Endothelial cell of umbilical vein (primary cell): ENCODE results near the gene LIMCH1. TPM values are rescaled to one million over a fixed set of nuclear protein-coding genes. Genes with fewer than 3 reads are reported as not detected.

Experiments
- BruUV-seq: library from RNA; stranded (reverse); fragments of 400-500 nt; replicated peaks from 2 replicates; lab custom pipeline; 2021; lab: Mats Ljungman, UMichigan
- CTCF ChIA-PET: fragments of 300-600, 350-600 bp; sonication (Branson Sonifier 250); formaldehyde crosslinking; loops from one replicate; lab custom pipeline; 2021; ENCODE audit warnings: antibody characterized with exemption, inconsistent platforms; lab: Charles Lee
- POLR2A ChIA-PET: fragments of 300-600, 350-600 bp; sonication (Branson Sonifier 250); formaldehyde crosslinking; loops from one replicate; lab custom pipeline; 2021; ENCODE audit warnings: antibody characterized with exemption, inconsistent platforms; lab: Charles Lee
- DNase-seq: peaks from one replicate; pipeline ENCODE4 v3.0.0-alpha.2; 2011; ENCODE audit warnings: low read depth, low spot score
- FAIRE-seq: peaks from 2 replicates; lab custom pipeline; 2011; peaks lifted over from hg19 to GRCh38; lab: Jason Lieb, UNC
- H2AFZ ChIP-seq: 2 replicates; pipeline ENCODE4 v1.6.0; 2012; ENCODE audit warnings: low read depth, low read length, control low read depth, inconsistent platforms
- H3K27ac ChIP-seq: 2 replicates; pipeline ENCODE4 v1.5.1; 2011; ENCODE audit warnings: low read depth, mild to moderate bottlenecking, control low read depth, low read length, moderate library complexity; ENCODE audit not compliant: insufficient read depth
- H3K27me3 ChIP-seq, 2 experiments: 2 replicates each; pipeline versions ENCODE4 v1.6.0 to v1.6.1; 2011; ENCODE audit warnings: low read length in 2 of 2, mixed read lengths in 1 of 2; ENCODE audit not compliant: control insufficient read depth in 2 of 2, insufficient read depth in 2 of 2
- H3K36me3 ChIP-seq, 2 experiments: 2 replicates in 1 of 2; 3 replicates in 1 of 2; pipeline ENCODE4 v1.5.1; 2011; ENCODE audit warnings: low read length in 2 of 2, mild to moderate bottlenecking in 1 of 2, moderate library complexity in 1 of 2; ENCODE audit not compliant: control insufficient read depth in 2 of 2, insufficient read depth in 2 of 2; ENCODE audit errors: extremely low read depth in 1 of 2
- H3K4me1 ChIP-seq: 3 replicates; pipeline ENCODE4 v1.5.1; 2011; ENCODE audit warnings: mild to moderate bottlenecking, low read length; ENCODE audit not compliant: control insufficient read depth, insufficient read depth; ENCODE audit errors: extremely low read depth
- H3K4me2 ChIP-seq: 2 replicates; pipeline ENCODE4 v1.6.1; 2011; ENCODE audit warnings: low read length, control low read depth, mixed read lengths; ENCODE audit not compliant: insufficient read depth
- H3K4me3 ChIP-seq, 3 experiments: fragments of 200-600 bp in 1 of 3; sonication (generic), shearing (Covaris generic) in 1 of 3; replicated peaks in 1 of 3; 2 replicates each; pipeline ENCODE4 v1.5.1; 2011 to 2016; ENCODE audit warnings: control low read depth in 3 of 3, low read length in 3 of 3, mild to moderate bottlenecking in 2 of 3, inconsistent platforms in 1 of 3, low read depth in 1 of 3, moderate library complexity in 1 of 3; ENCODE audit not compliant: insufficient read depth in 1 of 3
- H3K79me2 ChIP-seq: 2 replicates; pipeline ENCODE4 v1.6.0; 2012; ENCODE audit warnings: low read length, inconsistent platforms; ENCODE audit not compliant: control insufficient read depth, insufficient read depth
- H3K9ac ChIP-seq: replicated peaks from 2 replicates; pipeline ENCODE3; 2011; ENCODE audit warnings: low read length, control low read depth; ENCODE audit not compliant: insufficient read depth; ENCODE audit errors: extremely low read depth
- H3K9me1 ChIP-seq: replicated peaks from 3 replicates; pipeline ENCODE4 v1.6.0; 2011; ENCODE audit warnings: mild to moderate bottlenecking, low read length; ENCODE audit not compliant: control insufficient read depth, insufficient read depth; ENCODE audit errors: extremely low read depth
- H3K9me3 ChIP-seq: replicated peaks from 2 replicates; pipeline ENCODE4 v1.5.1; 2012; ENCODE audit warnings: low read length, inconsistent platforms; ENCODE audit not compliant: control insufficient read depth, insufficient read depth
- H4K20me1 ChIP-seq: replicated peaks from 2 replicates; pipeline ENCODE3; 2011; ENCODE audit warnings: mild to moderate bottlenecking, low read length; ENCODE audit not compliant: control insufficient read depth, insufficient read depth; ENCODE audit errors: extremely low read depth
- CTCF ChIP-seq, 2 donors: IDR thresholded peaks; 1 replicate in 1 of 2; 2 replicates in 1 of 2; pipeline ENCODE4 v1.5.1; 2011; ENCODE audit warnings: low read length in 2 of 2, mild to moderate bottlenecking in 2 of 2, moderate library complexity in 2 of 2, control low read depth in 1 of 2, inconsistent platforms in 1 of 2, low read depth in 1 of 2; ENCODE audit not compliant: insufficient read depth in 1 of 2; ENCODE audit errors: extremely low read depth in 1 of 2
- EZH2 ChIP-seq: IDR thresholded peaks from 2 replicates; pipeline ENCODE4 v1.6.1; 2012; ENCODE audit warnings: borderline replicate concordance, low read depth, mild to moderate bottlenecking, moderate library complexity, low read length, inconsistent platforms; ENCODE audit not compliant: severe bottlenecking
- FOS ChIP-seq: IDR thresholded peaks from 2 replicates; pipeline ENCODE4 v1.6.1; 2011; ENCODE audit warnings: mild to moderate bottlenecking, low read length, moderate library complexity, borderline replicate concordance; ENCODE audit not compliant: insufficient read depth
- GATA2 ChIP-seq: IDR thresholded peaks from 2 replicates; pipeline ENCODE4 v1.7.0; 2011; ENCODE audit warnings: low read depth, mild to moderate bottlenecking, moderate library complexity, mixed read lengths, low read length; ENCODE audit not compliant: insufficient read length, insufficient read depth
- MYC ChIP-seq: IDR thresholded peaks from one replicate; pipeline ENCODE4 v1.6.1; 2011; ENCODE audit warnings: mild to moderate bottlenecking, low read depth, low read length
- POLR2A ChIP-seq: IDR thresholded peaks from 2 replicates; pipeline ENCODE4 v1.6.1; 2012; ENCODE audit warnings: low read depth, mild to moderate bottlenecking, control low read depth, low read length
- POLR2AphosphoS5 ChIP-seq: IDR thresholded peaks from 2 replicates; pipeline ENCODE4 v1.6.1; 2012; ENCODE audit warnings: low read depth, mild to moderate bottlenecking, control low read depth, low read length, moderate library complexity; ENCODE audit not compliant: insufficient read depth
- dilution Hi-C: fragments of 300-500 bp; cut with MboI; formaldehyde crosslinking; loops from one replicate; pipeline ENCODE4 v1.15.0; 2019; ENCODE audit warnings: low sequenced_read_pairs; ENCODE audit not compliant: extremely low pct_ligation_motif_present
- intact Hi-C: fragments of 100-400 bp; cut with micrococcal nuclease; formaldehyde crosslinking; loops from one replicate; pipeline ENCODE4 v1.10.0; 2022
- polyA plus RNA-seq, 4 experiments: library from polyadenylated mRNA; depleted of rRNA in 3 of 4; stranded (reverse) in 3 of 4; unstranded in 1 of 4; fragments of >200 nt; gene quantifications; 2 replicates each; pipeline versions ENCODE4 v1.2.1 to v1.2.3, GENCODE V29; 2011 to 2012; ENCODE audit warnings: missing spikeins in 1 of 4
- total RNA-seq: library from RNA; stranded (reverse); gene quantifications from 2 replicates; pipeline ENCODE4 v1.2.3, GENCODE V29; 2021
- TF ChIP-seq, protein P1 (sequence below): IDR thresholded peaks from 2 replicates; pipeline ENCODE4 v1.6.1; 2011; ENCODE audit not compliant: insufficient read depth, insufficient read length

The LIMCH1 gene
- total and polyA plus RNA-seq, 2 donors (not counting 3 experiments of a cell fraction or from before 2014, with no cell fraction given): 14.3 to 32.8 TPM

DNA sequence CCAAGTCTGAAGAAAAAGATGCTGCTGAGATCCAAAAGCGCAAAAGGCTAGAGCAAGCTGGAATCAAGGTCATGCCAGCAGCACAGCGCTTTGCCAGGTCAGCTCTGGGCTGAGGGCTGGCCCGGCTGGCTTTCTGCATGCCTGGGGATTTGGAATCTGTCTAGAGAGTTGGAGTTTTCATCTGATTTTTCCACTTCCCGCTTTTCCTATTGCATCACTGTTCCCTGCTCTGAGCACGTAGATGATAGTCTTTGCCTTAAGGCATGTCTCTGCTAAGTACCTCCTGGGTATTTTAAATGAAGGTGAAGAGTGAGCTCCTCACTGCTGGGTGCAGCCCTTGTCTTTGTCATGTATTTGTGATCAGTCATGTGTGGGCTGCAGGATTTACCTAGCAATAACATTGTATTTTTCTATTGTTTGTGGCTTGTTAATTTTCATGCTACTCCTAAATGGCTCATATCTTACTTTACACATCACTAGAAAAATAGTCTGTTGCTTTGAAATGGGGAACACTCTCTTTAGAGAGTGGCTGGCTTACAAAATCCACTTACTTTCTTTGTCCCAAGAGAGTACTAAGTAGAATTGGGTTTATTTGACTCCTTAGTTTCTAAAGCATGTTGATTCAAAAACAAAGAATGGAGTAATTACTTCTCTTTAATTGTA lies 82.8 kb downstream of the LIMCH1 start:
- no peak overlapping the region for H3K4me2 ChIP-seq
- no peaks in the 10 kb centered on the region for H3K79me2 ChIP-seq
- no peak overlapping the region for H2AFZ ChIP-seq
- no peaks in the 10 kb centered on the region for H3K9me1 ChIP-seq
- H3K9ac ChIP-seq: no peak overlapping the region
- H4K20me1 ChIP-seq: no peaks in the 10 kb centered on the region
- FAIRE-seq: no peak
- H3K36me3 ChIP-seq: peaks cover 0 to 4% of the 10 kb centered on the region in 2 experiments
- ChIA-PET CTCF (interaction anchor here (0.8 to 1.1 kb wide), 3 partner anchors 8 to 339 kb away, joined by 3 read pairs; no protein-coding TSS in a partner anchor), POLR2A (no interaction called here)
- H3K4me1 ChIP-seq: no peaks in the 10 kb centered on the region
- no peak for DNase-seq
- H3K27me3 ChIP-seq: peaks cover 20 to 31% of the 10 kb centered on the region in 2 experiments
- H3K27ac ChIP-seq: no peak overlapping the region
- no peak overlapping the region for H3K4me3 ChIP-seq
- BruUV-seq: no TSS peak
- TF ChIP-seq POLR2A (no peak), MYC (no peak), FOS (no peak), POLR2AphosphoS5 (no peak), EZH2 (no peak), CTCF (IDR thresholded peaks at IDR 0.05; ENCODE audit: extremely low read depth in 1 of 2, insufficient read depth in 1 of 2, low read depth in 1 of 2, low read length in 2 of 2) (no peak), GATA2 (no peak)
- TF ChIP-seq, protein P1, sequence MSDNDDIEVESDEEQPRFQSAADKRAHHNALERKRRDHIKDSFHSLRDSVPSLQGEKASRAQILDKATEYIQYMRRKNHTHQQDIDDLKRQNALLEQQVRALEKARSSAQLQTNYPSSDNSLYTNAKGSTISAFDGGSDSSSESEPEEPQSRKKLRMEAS: no peak
- dilution Hi-C loops: no loop called here
- no peaks in the 10 kb centered on the region for H3K9me3 ChIP-seq
- intact Hi-C loops: no loop called here
